ENCODE data around the gene MGAT5B. TPM values are rescaled to one million over a fixed set of nuclear protein-coding genes. Genes with fewer than 3 reads are reported as not detected.

MGAT5B gene
- total and polyA plus RNA-seq, 7 donors = 0.16 to 0.83 (median 0.51) TPM; not detected in 2

GRCh38 chr17:76924345-76925342 is 56.4 kb downstream of the MGAT5B start:
- TF ChIP-seq POLR2AphosphoS5 (IDR thresholded peaks at IDR 0.05) (no peak), POLR2A (IDR thresholded peaks at IDR 0.05) (no peak), EP300 (IDR thresholded peaks at IDR 0.05) (no peak), CTCF (IDR thresholded peaks at IDR 0.05) (no peak)
- no peak for DNase-seq
- 69 to 77% methylated on average over 30 to 31 of the region's 32 CpGs for WGBS, 2 donors
- no peak overlapping the region for H3K4me3 ChIP-seq
- H3K36me3 ChIP-seq = no peaks in the 10 kb centered on the region
- H3K27me3 ChIP-seq = peaks cover 0 to 42% (median 5%) of the 10 kb centered on the region in 3 donors
- no peak overlapping the region for H3K27ac ChIP-seq
- peaks cover 0 to 9% (median 4%) of the 10 kb centered on the region in 4 donors for H3K4me1 ChIP-seq
- H3K9me3 ChIP-seq = no peaks in the 10 kb centered on the region
- intact Hi-C loops (cut with DNase I) = no loop called here

GRCh38 chr17:76925441-76925891 is 57.3 kb downstream of the MGAT5B start:
- Histone ChIP-seq H3K9me3 (no peaks in the 10 kb centered on the region), H3K4me3 (no peak overlapping the region), H3K27ac (no peak overlapping the region), H3K27me3 (peaks cover 0 to 36% (median 5%) of the 10 kb centered on the region in 3 donors), H3K36me3 (no peaks in the 10 kb centered on the region), H3K4me1 (peaks cover 0 to 9% (median 4%) of the 10 kb centered on the region in 4 donors)
- no peak for TF ChIP-seq POLR2AphosphoS5 (IDR thresholded peaks at IDR 0.05)
- no peak for TF ChIP-seq EP300 (IDR thresholded peaks at IDR 0.05)
- TF ChIP-seq POLR2A (IDR thresholded peaks at IDR 0.05) = no peak
- intact Hi-C loops (cut with DNase I) = no loop called here
- no peak for DNase-seq
- 27 to 50% methylated on average over 8 of the region's 8 CpGs for WGBS, 2 donors

GRCh38 chr17:76926237-76926866 is 58.1 kb downstream of the MGAT5B start:
- TF ChIP-seq POLR2A (IDR thresholded peaks at IDR 0.05) = no peak
- no peaks in the 10 kb centered on the region for H3K36me3 ChIP-seq
- intact Hi-C loops (cut with DNase I) = no loop called here
- WGBS, 2 donors = 88 to 89% methylated on average over 17 of the region's 17 CpGs
- DNase-seq = no peak
- no peaks in the 10 kb centered on the region for H3K9me3 ChIP-seq
- peaks cover 0 to 9% (median 4%) of the 10 kb centered on the region in 4 donors for H3K4me1 ChIP-seq
- no peak overlapping the region for H3K4me3 ChIP-seq
- peaks cover 0 to 27% (median 3%) of the 10 kb centered on the region in 3 donors for H3K27me3 ChIP-seq
- no peak overlapping the region for H3K27ac ChIP-seq

GRCh38 chr17:76927577-76927976 is 59.4 kb downstream of the MGAT5B start:
- intact Hi-C loops (cut with DNase I) = no loop called here
- WGBS, 2 donors = 69 to 84% methylated on average over 12 of the region's 12 CpGs
- TF ChIP-seq EP300 (IDR thresholded peaks at IDR 0.05) = no peak
- no peak for TF ChIP-seq POLR2A (IDR thresholded peaks at IDR 0.05)
- TF ChIP-seq CTCF (IDR thresholded peaks at IDR 0.05) = no peak
- TF ChIP-seq POLR2AphosphoS5 (IDR thresholded peaks at IDR 0.05) = no peak

GRCh38 chr17:76927982-76928381 is 59.8 kb downstream of the MGAT5B start:
- Histone ChIP-seq H3K4me1 (peaks cover 0 to 9% (median 4%) of the 10 kb centered on the region in 4 donors), H3K27me3 (peaks cover 0 to 12% (median 0%) of the 10 kb centered on the region in 3 donors), H3K9me3 (no peaks in the 10 kb centered on the region), H3K27ac (no peak overlapping the region), H3K36me3 (no peaks in the 10 kb centered on the region), H3K4me3 (no peak overlapping the region)
- intact Hi-C loops (cut with DNase I) = no loop called here
- no peak for DNase-seq
- 80 to 89% methylated on average over 4 of the region's 4 CpGs for WGBS, 2 donors
- no peak for TF ChIP-seq CTCF (IDR thresholded peaks at IDR 0.05)
- TF ChIP-seq POLR2AphosphoS5 (IDR thresholded peaks at IDR 0.05) = no peak
- TF ChIP-seq EP300 (IDR thresholded peaks at IDR 0.05) = no peak
- TF ChIP-seq POLR2A (IDR thresholded peaks at IDR 0.05) = no peak

More at GRCh38 chr17:76927577-76927976, 59.4 kb downstream of the MGAT5B start:
- Histone ChIP-seq H3K9me3 (no peaks in the 10 kb centered on the region), H3K4me1 (peaks cover 0 to 9% (median 4%) of the 10 kb centered on the region in 4 donors), H3K27ac (no peak overlapping the region), H3K4me3 (no peak overlapping the region), H3K27me3 (peaks cover 0 to 16% (median 0%) of the 10 kb centered on the region in 3 donors), H3K36me3 (no peaks in the 10 kb centered on the region)
- no peak for DNase-seq

Measured in sigmoid colon (tissue), 7 donors.